Gastrocnemius medialis (tissue), 4 donors: ENCODE data around the gene THRB. TPM values are rescaled to one million over a fixed set of nuclear protein-coding genes. Genes with fewer than 3 reads are reported as not detected.

ENCODE experiments used
- ATAC-seq, 2 donors: fragments of 150-250 bp; one replicate each; pipeline ENCODE4 v1.9.1; 2016
- DNase-seq, 2 donors: peaks; one replicate each; pipeline ENCODE4 v3.0.0-alpha.2; 2019
- H3K27ac ChIP-seq, 4 donors: fragments of 200-600 bp; sonication (generic); 1 replicate in 1 of 4; 2 replicates in 3 of 4; pipeline ENCODE4 v1.5.1; 2016 to 2018; ENCODE audit warnings: mild to moderate bottlenecking in 2 of 4, moderate library complexity in 1 of 4
- H3K27me3 ChIP-seq, 3 donors: fragments of 200-600 bp; sonication (generic) in 2 of 3; 1 replicate in 1 of 3; 2 replicates in 2 of 3; pipeline versions ENCODE4 v1.5.1 to v1.6.0; 2016 to 2019; ENCODE audit warnings: mild to moderate bottlenecking in 1 of 3, moderate library complexity in 1 of 3
- H3K36me3 ChIP-seq, 2 donors: fragments of 200-600 bp; sonication (generic) in 1 of 2; one replicate each; pipeline ENCODE4 v1.5.1; 2017 to 2018
- H3K4me1 ChIP-seq, 2 donors: fragments of 200-600 bp; sonication (generic) in 1 of 2; one replicate each; pipeline ENCODE4 v1.5.1; 2016 to 2017; ENCODE audit warnings: mild to moderate bottlenecking in 2 of 2
- H3K4me3 ChIP-seq, 4 donors: fragments of 200-600 bp; sonication (generic) in 3 of 4; 1 replicate in 1 of 4; 2 replicates in 3 of 4; pipeline ENCODE4 v1.5.1; 2016 to 2019; ENCODE audit warnings: mild to moderate bottlenecking in 2 of 4
- H3K9me3 ChIP-seq, 3 donors: fragments of 200-600 bp; sonication (generic) in 2 of 3; 1 replicate in 1 of 3; 2 replicates in 2 of 3; pipeline ENCODE4 v1.5.1; 2016 to 2019
- CTCF ChIP-seq, 5 experiments: fragments of 450-650 bp in 3 of 5; fragments of 200-600 bp in 2 of 5; sonication (generic) in 2 of 5; IDR thresholded peaks in 4 of 5; conservative IDR thresholded peaks in 1 of 5; 1 replicate in 4 of 5; 2 replicates in 1 of 5; pipeline ENCODE4 v1.5.1; 2016 to 2019; ENCODE audit warnings: antibody characterized with exemption in 5 of 5, mild to moderate bottlenecking in 3 of 5, moderate library complexity in 3 of 5
- POLR2A ChIP-seq, 2 donors: fragments of 450-650 bp; IDR thresholded peaks; one replicate each; pipeline ENCODE4 v1.6.1; 2017; ENCODE audit warnings: antibody characterized with exemption in 2 of 2, mild to moderate bottlenecking in 2 of 2, moderate library complexity in 2 of 2
- in situ Hi-C, 4 donors: fragments of 200-750 bp; cut with MboI; loops; one replicate each; pipeline versions ENCODE4 v1.15.0 to v1.8.0; 2017; ENCODE audit warnings: low sequenced_read_pairs in 4 of 4
- intact Hi-C: fragments of 100-400 bp; cut with DNase I; formaldehyde crosslinking; loops from one replicate; pipeline ENCODE4 v1.15.1; 2023; ENCODE audit warnings: low total_unique reads
- total RNA-seq, 4 donors: library from RNA; depleted of rRNA; stranded (reverse); fragments of >200 nt; gene quantifications; one replicate each; pipeline versions ENCODE4 v1.1.0 to v1.2.3, GENCODE V29; 2016

Gene THRB
- total RNA-seq, 4 donors from 2014 or later, result 20.1 to 60.0 (median 25.3) TPM

DNA sequence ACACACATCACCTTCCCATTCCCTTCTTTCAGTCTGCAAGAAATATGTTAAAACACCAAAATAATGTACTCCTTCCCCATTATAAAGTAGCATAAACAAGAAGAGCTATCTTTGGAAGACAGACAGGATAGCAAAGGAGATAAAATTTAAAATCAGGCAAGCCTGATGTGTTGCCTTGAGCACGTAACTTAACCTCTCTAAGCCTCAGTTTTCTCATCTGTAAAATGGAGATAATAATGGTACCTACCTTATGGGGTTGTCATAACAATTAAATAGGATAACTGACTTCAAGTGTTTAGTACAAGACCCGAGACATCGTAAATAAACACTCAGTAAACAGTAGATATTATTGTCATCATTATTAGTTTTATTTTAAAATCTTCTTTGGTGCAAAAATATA lies 407.2 kb downstream of the THRB start:
- H3K4me1 ChIP-seq, result peaks cover 0 to 3% of the 10 kb centered on the region in 2 donors
- no peaks in the 10 kb centered on the region for H3K36me3 ChIP-seq
- DNase-seq (no peak), ATAC-seq (no peak)
- no peak overlapping the region for H3K4me3 ChIP-seq
- H3K9me3 ChIP-seq, result no peaks in the 10 kb centered on the region
- in situ Hi-C loops, result no loop called here
- H3K27ac ChIP-seq, result no peak overlapping the region
- H3K27me3 ChIP-seq, result no peaks in the 10 kb centered on the region
- intact Hi-C loops, result no loop called here
- TF ChIP-seq CTCF (IDR thresholded peaks at IDR 0.05 in 4 of 5, conservative IDR thresholded peaks at IDR 0.05 in 1 of 5) (no peak), POLR2A (IDR thresholded peaks at IDR 0.05) (no peak)

DNA sequence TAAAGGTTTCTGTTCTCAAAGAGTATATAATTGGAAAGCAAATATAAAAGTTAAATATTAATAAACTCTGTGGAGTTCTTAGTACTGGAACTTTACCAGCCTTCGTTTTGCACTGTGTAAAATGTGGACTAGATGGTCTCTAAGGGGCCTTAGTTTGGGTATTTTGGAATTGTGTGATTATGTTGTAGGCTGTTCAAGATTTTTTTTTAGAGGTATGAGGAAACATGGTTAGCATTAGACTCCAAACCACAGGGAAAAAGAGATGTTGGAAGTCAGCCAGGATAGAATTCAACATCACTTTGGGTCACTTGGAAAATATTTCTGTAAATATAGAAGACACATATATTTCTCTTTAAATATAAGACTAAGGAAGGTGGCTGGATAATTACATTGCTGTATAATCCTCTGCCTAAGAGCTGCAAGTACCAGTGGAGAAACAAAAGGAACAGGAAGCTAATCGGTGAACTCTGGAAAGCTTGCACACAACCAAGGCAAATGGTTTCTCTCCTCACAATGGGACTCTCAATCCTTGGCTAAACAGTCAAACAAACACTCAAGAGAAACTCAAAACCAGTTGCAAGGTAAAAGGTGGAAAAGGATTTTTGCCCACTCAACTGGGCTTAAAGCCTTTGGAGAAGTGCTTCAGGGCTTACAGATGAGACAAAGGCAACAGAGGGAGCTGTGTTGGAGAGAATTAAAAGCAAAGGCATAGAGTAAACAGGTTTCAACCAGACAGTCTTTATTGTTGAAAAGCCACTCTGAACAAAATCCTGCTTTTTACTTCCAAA lies 407.8 kb downstream of the THRB start:
- Histone ChIP-seq H3K27me3 (no peaks in the 10 kb centered on the region), H3K36me3 (no peaks in the 10 kb centered on the region), H3K4me1 (peaks cover 0 to 3% of the 10 kb centered on the region in 2 donors), H3K27ac (no peak overlapping the region), H3K9me3 (no peaks in the 10 kb centered on the region), H3K4me3 (no peak overlapping the region)
- intact Hi-C loops, result no loop called here
- ATAC-seq (no peak), DNase-seq (no peak)
- in situ Hi-C loops, result no loop called here
- TF ChIP-seq CTCF (IDR thresholded peaks at IDR 0.05 in 4 of 5, conservative IDR thresholded peaks at IDR 0.05 in 1 of 5) (no peak), POLR2A (IDR thresholded peaks at IDR 0.05) (no peak)

DNA sequence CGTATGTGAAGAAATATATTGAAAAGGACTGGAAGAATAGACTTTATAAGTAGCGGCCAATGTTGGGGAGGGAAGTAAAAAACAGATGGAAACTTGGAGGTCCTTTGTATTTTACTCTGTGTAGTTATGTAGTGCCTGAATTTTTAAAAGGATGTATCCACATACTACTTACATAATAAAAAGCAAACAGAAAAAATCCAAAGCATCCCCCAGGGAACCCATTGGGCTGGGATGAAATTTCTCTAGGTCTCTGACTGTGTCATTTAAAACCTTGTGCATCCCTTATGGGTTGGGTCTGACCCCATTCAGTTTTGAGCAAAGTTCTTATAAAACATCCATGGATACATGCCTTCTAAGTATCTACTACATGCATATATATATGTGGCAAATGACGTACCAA lies 408.4 kb downstream of the THRB start:
- intact Hi-C loops, result no loop called here
- Histone ChIP-seq H3K36me3 (no peaks in the 10 kb centered on the region), H3K4me1 (peaks cover 0 to 3% of the 10 kb centered on the region in 2 donors), H3K27me3 (no peaks in the 10 kb centered on the region), H3K9me3 (no peaks in the 10 kb centered on the region), H3K4me3 (no peak overlapping the region), H3K27ac (no peak overlapping the region)
- DNase-seq (no peak), ATAC-seq (no peak)
- in situ Hi-C loops, result no loop called here
- TF ChIP-seq CTCF (IDR thresholded peaks at IDR 0.05 in 4 of 5, conservative IDR thresholded peaks at IDR 0.05 in 1 of 5) (no peak), POLR2A (IDR thresholded peaks at IDR 0.05) (no peak)

- Histone ChIP-seq H3K4me3 (no peak overlapping the region), H3K9me3 (no peaks in the 10 kb centered on the region), H3K27me3 (no peaks in the 10 kb centered on the region), H3K36me3 (no peaks in the 10 kb centered on the region), H3K4me1 (peaks cover 4 to 6% of the 10 kb centered on the region in 2 donors), H3K27ac (no peak overlapping the region)
- intact Hi-C loops, result no loop called here
- ATAC-seq, result no peak
- in situ Hi-C loops, result no loop called here
- DNase-seq, result no peak
- TF ChIP-seq CTCF (IDR thresholded peaks at IDR 0.05 in 4 of 5, conservative IDR thresholded peaks at IDR 0.05 in 1 of 5), result no peak
- no peak for TF ChIP-seq POLR2A (IDR thresholded peaks at IDR 0.05)
Observed at GRCh38 chr3:24072193-24072592, 422.5 kb downstream of the THRB start.
